ENCODE measurements around the gene DCTN4.

DNA sequence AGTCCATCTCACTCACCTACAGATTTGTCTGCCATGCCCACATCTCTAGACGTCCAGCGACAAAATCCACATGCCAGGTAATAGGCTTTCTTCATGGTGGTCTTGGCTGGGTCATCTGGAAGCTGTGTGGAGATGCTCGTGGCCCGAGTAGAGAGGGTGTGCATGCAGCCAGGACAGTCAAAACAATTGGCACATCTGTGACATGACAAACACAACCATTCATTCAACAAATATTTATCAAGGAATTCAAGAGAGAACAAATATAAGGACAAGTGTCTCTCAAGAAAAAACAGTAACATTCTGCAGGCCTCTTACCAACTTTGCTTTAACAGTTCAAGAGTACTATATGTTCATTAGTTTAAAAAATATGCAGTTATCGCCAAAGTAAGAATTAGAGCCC is 5.4 kb downstream of the DCTN4 start:
- TF ChIP-seq, protein P1, sequence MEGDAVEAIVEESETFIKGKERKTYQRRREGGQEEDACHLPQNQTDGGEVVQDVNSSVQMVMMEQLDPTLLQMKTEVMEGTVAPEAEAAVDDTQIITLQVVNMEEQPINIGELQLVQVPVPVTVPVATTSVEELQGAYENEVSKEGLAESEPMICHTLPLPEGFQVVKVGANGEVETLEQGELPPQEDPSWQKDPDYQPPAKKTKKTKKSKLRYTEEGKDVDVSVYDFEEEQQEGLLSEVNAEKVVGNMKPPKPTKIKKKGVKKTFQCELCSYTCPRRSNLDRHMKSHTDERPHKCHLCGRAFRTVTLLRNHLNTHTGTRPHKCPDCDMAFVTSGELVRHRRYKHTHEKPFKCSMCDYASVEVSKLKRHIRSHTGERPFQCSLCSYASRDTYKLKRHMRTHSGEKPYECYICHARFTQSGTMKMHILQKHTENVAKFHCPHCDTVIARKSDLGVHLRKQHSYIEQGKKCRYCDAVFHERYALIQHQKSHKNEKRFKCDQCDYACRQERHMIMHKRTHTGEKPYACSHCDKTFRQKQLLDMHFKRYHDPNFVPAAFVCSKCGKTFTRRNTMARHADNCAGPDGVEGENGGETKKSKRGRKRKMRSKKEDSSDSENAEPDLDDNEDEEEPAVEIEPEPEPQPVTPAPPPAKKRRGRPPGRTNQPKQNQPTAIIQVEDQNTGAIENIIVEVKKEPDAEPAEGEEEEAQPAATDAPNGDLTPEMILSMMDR (conservative IDR thresholded peaks at IDR 0.05; ENCODE audit: low read depth, low read length), result no peak
- TF ChIP-seq CEBPB (IDR thresholded peaks at IDR 0.05; ENCODE audit: low read depth, low read length), result no peak

Data from IMR-90 (cell line).